ENCODE data around the gene ADCY9.

The ADCY9 gene

DNA sequence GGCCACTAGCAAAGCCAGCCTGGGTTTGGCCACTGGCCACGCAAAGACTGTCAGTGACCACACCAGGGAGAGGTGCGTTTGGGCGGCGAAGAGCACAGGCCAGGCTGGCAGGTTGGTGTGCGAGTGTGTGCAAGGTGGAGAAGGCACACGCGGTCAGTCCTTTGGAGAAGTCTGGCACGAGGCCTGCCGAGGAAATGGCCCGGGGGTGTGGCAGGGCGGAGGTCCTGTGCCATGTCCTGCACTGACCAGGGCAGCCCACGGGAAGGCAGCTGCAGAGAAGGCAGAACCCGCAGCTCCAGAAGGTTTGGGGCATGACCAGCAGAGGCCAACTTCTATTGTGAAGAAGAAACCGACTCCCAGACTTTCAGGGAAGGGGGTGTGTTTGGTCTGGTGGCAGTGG is 90.8 kb downstream of the ADCY9 start:
- TF ChIP-seq FOXP2 (optimal IDR thresholded peaks at IDR 0.05; ENCODE audit: borderline replicate concordance, extremely low read depth, extremely low read length, insufficient read depth) (no peak), SIN3A (IDR thresholded peaks at IDR 0.05; ENCODE audit: borderline replicate concordance, insufficient read depth, low read length) (no peak), POLR2AphosphoS5 (IDR thresholded peaks at IDR 0.05; ENCODE audit: low read depth, low read length) (no peak), TAF1 (IDR thresholded peaks at IDR 0.05; ENCODE audit: borderline replicate concordance, insufficient read depth, low read length) (no peak)
- TF ChIP-seq, protein P1, sequence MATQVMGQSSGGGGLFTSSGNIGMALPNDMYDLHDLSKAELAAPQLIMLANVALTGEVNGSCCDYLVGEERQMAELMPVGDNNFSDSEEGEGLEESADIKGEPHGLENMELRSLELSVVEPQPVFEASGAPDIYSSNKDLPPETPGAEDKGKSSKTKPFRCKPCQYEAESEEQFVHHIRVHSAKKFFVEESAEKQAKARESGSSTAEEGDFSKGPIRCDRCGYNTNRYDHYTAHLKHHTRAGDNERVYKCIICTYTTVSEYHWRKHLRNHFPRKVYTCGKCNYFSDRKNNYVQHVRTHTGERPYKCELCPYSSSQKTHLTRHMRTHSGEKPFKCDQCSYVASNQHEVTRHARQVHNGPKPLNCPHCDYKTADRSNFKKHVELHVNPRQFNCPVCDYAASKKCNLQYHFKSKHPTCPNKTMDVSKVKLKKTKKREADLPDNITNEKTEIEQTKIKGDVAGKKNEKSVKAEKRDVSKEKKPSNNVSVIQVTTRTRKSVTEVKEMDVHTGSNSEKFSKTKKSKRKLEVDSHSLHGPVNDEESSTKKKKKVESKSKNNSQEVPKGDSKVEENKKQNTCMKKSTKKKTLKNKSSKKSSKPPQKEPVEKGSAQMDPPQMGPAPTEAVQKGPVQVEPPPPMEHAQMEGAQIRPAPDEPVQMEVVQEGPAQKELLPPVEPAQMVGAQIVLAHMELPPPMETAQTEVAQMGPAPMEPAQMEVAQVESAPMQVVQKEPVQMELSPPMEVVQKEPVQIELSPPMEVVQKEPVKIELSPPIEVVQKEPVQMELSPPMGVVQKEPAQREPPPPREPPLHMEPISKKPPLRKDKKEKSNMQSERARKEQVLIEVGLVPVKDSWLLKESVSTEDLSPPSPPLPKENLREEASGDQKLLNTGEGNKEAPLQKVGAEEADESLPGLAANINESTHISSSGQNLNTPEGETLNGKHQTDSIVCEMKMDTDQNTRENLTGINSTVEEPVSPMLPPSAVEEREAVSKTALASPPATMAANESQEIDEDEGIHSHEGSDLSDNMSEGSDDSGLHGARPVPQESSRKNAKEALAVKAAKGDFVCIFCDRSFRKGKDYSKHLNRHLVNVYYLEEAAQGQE (IDR thresholded peaks at IDR 0.05; ENCODE audit: insufficient read depth in 1 of 2, low read depth in 2 of 2, low read length in 2 of 2), result no peak

DNA sequence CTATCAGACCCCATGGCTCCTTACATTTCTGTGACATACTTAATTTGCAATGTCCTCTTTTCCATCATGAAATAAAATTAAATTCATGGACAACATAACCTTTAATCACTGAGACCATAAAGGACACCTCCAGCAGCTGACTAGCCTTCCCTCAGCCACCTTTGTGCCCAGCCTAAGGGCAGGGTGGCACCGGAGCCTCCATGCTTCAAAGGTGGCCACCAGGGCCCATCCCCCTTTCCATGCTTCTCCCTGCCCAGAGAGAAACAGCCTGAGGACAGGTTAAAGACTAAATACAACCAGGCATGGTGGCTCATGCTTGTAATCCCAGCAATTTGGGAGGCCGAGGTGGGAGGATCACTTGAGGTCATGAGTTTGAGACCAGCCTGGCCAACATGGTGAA is 94.3 kb downstream of the ADCY9 start:
- TF ChIP-seq TAF1 (IDR thresholded peaks at IDR 0.05; ENCODE audit: borderline replicate concordance, insufficient read depth, low read length), result no peak
- TF ChIP-seq FOXP2 (optimal IDR thresholded peaks at IDR 0.05; ENCODE audit: borderline replicate concordance, extremely low read depth, extremely low read length, insufficient read depth), result no peak
- TF ChIP-seq, protein P1 (IDR thresholded peaks at IDR 0.05; ENCODE audit: insufficient read depth in 1 of 2, low read depth in 2 of 2, low read length in 2 of 2), result no peak
- TF ChIP-seq SIN3A (IDR thresholded peaks at IDR 0.05; ENCODE audit: borderline replicate concordance, insufficient read depth, low read length), result no peak
- TF ChIP-seq POLR2AphosphoS5 (IDR thresholded peaks at IDR 0.05; ENCODE audit: low read depth, low read length), result no peak

DNA sequence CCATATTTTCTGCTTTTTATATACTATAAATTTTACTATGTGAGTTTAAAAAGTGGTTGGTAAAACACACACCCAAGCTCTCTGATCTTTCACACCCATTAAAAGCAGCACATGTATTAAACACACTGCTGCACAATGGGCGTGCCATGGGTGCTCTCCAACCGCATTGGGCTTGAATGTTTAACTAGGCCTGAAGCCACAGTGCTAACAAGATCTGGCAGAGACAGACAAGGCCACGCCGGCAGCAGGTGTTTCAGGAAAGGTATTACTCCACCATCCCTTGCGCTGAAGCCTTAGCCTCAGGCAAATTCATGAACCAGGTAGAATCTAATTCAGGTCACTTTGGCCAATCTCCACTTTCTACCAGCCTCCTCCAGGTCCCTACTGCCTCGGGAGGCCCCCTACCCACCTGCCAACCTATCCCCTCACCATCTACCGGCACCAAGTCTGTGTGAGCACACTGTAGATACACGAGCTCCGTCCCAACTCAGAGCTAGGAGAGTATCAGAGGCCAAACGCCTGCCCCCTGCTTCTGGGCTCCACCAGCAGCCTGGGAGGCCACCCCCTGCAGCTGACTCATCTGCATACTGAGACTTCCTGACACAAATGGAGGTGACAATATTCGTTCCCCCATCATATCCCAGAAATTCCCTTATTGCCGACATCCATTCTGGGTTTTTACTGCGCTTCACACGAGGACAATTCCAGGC is 95.0 kb downstream of the ADCY9 start:
- no peak for TF ChIP-seq POLR2AphosphoS5 (IDR thresholded peaks at IDR 0.05; ENCODE audit: low read depth, low read length)

DNA sequence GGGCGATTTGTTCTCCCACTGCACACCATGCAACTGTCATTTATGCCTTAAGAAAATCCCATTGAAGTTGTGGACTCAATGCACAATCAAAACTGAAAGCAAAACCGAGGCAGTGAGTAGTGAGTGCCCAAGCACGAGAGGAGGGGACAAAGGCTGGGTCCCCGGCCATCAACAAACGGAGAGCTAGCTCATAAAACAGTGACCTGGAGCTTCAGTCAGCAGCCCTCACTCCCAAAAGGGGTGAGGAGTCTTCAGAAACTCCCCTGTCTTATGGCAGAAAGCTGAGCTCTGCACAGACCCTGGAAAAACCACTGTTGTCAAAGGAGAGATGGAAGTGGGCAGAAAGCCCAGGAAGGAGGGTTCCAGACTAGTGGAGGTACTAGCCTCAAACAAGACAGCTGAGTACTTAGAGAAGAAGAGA is 96.9 kb downstream of the ADCY9 start:
- TF ChIP-seq POLR2AphosphoS5 (IDR thresholded peaks at IDR 0.05; ENCODE audit: low read depth, low read length) (no peak), TAF1 (IDR thresholded peaks at IDR 0.05; ENCODE audit: borderline replicate concordance, insufficient read depth, low read length) (no peak), FOXP2 (optimal IDR thresholded peaks at IDR 0.05; ENCODE audit: borderline replicate concordance, extremely low read depth, extremely low read length, insufficient read depth) (no peak), SIN3A (IDR thresholded peaks at IDR 0.05; ENCODE audit: borderline replicate concordance, insufficient read depth, low read length) (no peak)
- TF ChIP-seq, protein P1 (IDR thresholded peaks at IDR 0.05; ENCODE audit: insufficient read depth in 1 of 2, low read depth in 2 of 2, low read length in 2 of 2), result no peak

DNA sequence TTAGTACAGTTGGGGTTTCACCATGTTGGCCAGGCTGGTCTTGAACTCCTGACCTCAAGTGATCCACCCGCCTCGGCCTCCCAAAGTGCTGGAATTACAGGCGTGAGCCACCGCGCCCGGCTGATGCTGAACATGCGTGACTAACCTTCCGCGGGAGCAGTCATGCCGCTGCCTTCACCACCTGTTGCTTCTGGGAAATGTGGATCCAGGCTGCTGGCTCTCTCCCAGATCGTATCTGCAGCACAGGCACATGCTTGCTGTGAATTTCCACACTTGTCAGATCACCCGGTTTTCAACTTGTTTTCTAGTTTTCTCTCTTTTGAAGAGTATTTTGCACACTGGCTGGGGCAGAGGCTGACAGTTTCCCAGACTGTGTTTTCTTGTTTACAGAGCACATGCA is 97.9 kb downstream of the ADCY9 start:
- TF ChIP-seq, protein P1 (IDR thresholded peaks at IDR 0.05; ENCODE audit: insufficient read depth in 1 of 2, low read depth in 2 of 2, low read length in 2 of 2), result no peak
